ENCODE results near the gene PSMB5. TPM values are rescaled to one million over a fixed set of nuclear protein-coding genes. Genes with fewer than 3 reads are reported as not detected.

Gene PSMB5
- total and polyA plus RNA-seq, 9 of the 15 experiments (the other 6 are each of a cell fraction or from before 2014, with no cell fraction given) = 198 to 1,870 (median 269) TPM

- TF ChIP-seq, protein P1, sequence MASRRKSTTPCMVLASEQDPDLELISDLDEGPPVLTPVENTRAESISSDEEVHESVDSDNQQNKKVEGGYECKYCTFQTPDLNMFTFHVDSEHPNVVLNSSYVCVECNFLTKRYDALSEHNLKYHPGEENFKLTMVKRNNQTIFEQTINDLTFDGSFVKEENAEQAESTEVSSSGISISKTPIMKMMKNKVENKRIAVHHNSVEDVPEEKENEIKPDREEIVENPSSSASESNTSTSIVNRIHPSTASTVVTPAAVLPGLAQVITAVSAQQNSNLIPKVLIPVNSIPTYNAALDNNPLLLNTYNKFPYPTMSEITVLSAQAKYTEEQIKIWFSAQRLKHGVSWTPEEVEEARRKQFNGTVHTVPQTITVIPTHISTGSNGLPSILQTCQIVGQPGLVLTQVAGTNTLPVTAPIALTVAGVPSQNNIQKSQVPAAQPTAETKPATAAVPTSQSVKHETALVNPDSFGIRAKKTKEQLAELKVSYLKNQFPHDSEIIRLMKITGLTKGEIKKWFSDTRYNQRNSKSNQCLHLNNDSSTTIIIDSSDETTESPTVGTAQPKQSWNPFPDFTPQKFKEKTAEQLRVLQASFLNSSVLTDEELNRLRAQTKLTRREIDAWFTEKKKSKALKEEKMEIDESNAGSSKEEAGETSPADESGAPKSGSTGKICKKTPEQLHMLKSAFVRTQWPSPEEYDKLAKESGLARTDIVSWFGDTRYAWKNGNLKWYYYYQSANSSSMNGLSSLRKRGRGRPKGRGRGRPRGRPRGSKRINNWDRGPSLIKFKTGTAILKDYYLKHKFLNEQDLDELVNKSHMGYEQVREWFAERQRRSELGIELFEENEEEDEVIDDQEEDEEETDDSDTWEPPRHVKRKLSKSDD (conservative IDR thresholded peaks at IDR 0.05; ENCODE audit: low read length) = no peak
- TF ChIP-seq NCOA6 (IDR thresholded peaks at IDR 0.05) = no peak
- no peak for TF ChIP-seq PKNOX1 (IDR thresholded peaks at IDR 0.05)
- no peak for TF ChIP-seq SREBF2 (CRISPR knock-in tag; IDR thresholded peaks at IDR 0.05)
- TF ChIP-seq SMAD4 (CRISPR knock-in tag; conservative IDR thresholded peaks at IDR 0.05) = no peak
- TF ChIP-seq ZBTB11 (CRISPR knock-in tag; IDR thresholded peaks at IDR 0.05) = no peak
- no peak for TF ChIP-seq CBFA2T3 (IDR thresholded peaks at IDR 0.05)
Observed at GRCh38 chr14:23062002-23062401, 27.3 kb upstream of the PSMB5 start (continued).
